ENCODE data around the gene CFHR2. TPM values are rescaled to one million over a fixed set of nuclear protein-coding genes. Genes with fewer than 3 reads are reported as not detected.

The CFHR2 gene
- polyA plus RNA-seq, 1 donor: not detected

GRCh38 chr1:197003132-197003531 is 59.6 kb downstream of the CFHR2 start:
- DNase-seq: no peak

- DNase-seq: no peak
These were observed 65.3 kb downstream of the CFHR2 start for GRCh38 chr1:197008861-197009260.

Other genes starting within 250 kb of the CFHR2 start
- 1.7 TPM for gene CFHR3, start 168.9 kb upstream of the CFHR2 start, polyA plus RNA-seq (ENCODE audit: insufficient read length)
- gene CFHR1, start 124.0 kb upstream of the CFHR2 start, polyA plus RNA-seq (ENCODE audit: insufficient read length): not detected
- not detected for gene CFHR4, start 55.7 kb upstream of the CFHR2 start, polyA plus RNA-seq (ENCODE audit: insufficient read length)
- not detected for gene CFHR5, start 33.8 kb downstream of the CFHR2 start, polyA plus RNA-seq (ENCODE audit: insufficient read length)
- gene F13B, start 123.5 kb downstream of the CFHR2 start, polyA plus RNA-seq (ENCODE audit: insufficient read length): not detected
- 8.4 TPM for gene ASPM, start 202.9 kb downstream of the CFHR2 start, polyA plus RNA-seq (ENCODE audit: insufficient read length)

Data from hindlimb muscle (tissue), 1 donor.